Central memory CD8-positive, alpha-beta T cell (primary cell): ENCODE results near the gene PF4V1.

Experiments used
- ATAC-seq: fragments of 150-1000 bp; cut with Tn5 transposase; replicated peaks from 2 replicates; pipeline ENCODE4 v1.10.0; 2022; ENCODE audit warnings: mild to moderate bottlenecking, moderate FRiP score, moderate number of reproducible peaks; ENCODE audit not compliant: poor library complexity, severe bottlenecking; ENCODE audit errors: extremely low read depth
- DNase-seq, 2 donors: peaks; one replicate each; pipeline ENCODE4 v3.0.0; 2021; ENCODE audit warnings: low spot score in 2 of 2
- H3K27ac Mint-ChIP-seq: one replicate; pipeline ENCODE4 v1.8.0; 2022; ENCODE audit warnings: low read depth, mild to moderate bottlenecking, moderate library complexity, mixed read lengths
- H3K27me3 Mint-ChIP-seq: one replicate; pipeline ENCODE4 v1.8.0; 2022; ENCODE audit warnings: mixed read lengths
- H3K36me3 Mint-ChIP-seq: one replicate; pipeline ENCODE4 v1.8.0; 2022; ENCODE audit warnings: mild to moderate bottlenecking, moderate library complexity, mixed read lengths; ENCODE audit not compliant: insufficient read depth
- H3K4me1 Mint-ChIP-seq: one replicate; pipeline ENCODE4 v1.8.0; 2022; ENCODE audit warnings: mixed read lengths
- H3K4me3 Mint-ChIP-seq: one replicate; pipeline ENCODE4 v1.8.0; 2022; ENCODE audit warnings: mild to moderate bottlenecking, moderate library complexity, mixed read lengths
- H3K9me3 Mint-ChIP-seq: one replicate; pipeline ENCODE4 v1.8.0; 2022; ENCODE audit warnings: mixed read lengths

Gene PF4V1

DNA sequence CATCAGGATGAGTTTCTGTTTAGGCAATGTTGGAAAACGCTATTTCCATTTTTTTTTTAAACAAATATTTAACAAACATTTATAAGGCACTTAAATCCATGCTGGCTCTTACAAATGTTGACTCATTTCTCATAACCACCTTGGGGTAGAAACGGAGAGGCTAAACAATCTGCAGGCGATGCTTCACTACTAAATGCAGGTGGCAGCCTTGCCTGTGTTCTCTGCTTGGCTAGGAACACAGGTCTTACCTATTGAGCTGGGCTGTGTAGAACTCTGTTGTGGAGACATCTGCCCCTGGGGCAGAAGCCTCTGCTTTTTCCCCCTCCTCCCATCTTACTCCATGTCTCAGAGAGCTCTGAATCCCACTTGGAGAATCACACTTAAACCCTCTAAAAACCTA lies 14.7 kb downstream of the PF4V1 start:
- Mint-ChIP-seq H3K4me3 (no peak overlapping the region), H3K27ac (no peak overlapping the region), H3K9me3 (peaks cover 3% of the 10 kb centered on the region), H3K36me3 (no peaks in the 10 kb centered on the region), H3K4me1 (no peaks in the 10 kb centered on the region), H3K27me3 (peaks cover 9% of the 10 kb centered on the region)
- DNase-seq (no peak), ATAC-seq (no peak)

DNA sequence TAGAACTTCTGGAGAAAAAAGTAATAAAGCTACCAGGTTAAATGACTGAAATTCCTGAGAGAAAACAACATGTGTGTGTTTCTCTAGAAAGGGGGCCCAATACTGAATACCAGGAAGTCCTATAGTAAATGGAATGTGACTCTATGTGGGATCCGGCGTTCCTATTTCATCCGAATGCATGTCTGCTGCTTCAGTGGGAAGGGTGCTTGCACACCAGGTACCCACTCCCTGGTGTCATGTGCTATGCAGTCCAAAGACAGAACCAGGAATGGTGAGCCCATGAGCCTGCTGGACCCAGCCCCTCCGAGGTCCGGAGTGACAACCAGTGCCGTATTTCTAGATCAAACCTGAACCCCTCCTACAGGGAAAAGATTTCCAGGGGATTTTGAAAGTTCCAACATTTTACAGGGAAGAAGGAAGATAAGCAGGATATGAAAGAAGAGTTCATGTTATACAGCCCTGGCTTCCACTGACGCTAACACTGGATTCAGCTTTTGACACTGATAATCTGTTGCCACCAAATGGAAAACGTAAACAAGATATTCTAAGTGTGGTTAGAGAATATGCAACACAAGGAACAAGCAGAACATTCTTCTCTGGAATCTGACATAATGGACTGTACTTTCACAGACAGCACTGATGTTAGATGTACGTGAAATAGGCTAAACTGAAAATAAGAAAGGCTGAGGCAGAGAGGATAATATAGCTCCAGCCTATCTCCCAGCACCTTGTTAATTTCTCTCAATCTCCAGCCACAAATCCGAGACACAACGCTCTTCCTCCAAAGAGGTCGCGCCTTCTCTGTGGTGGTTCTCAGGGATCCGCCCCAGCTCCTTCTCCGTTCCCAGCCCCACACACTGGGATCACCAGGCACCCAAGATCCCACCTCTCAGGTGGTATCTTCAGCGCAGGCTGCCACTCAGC lies 15.4 kb downstream of the PF4V1 start:
- H3K27ac Mint-ChIP-seq = no peak overlapping the region

GRCh38 chr4:73869130-73870055 lies 16.3 kb downstream of the PF4V1 start, which contains the start of gene CXCL1:
CXCL1 (plus strand) TSS chr4:73869393; CDS start chr4:73869471, 78 bp downstream.
- Mint-ChIP-seq H3K36me3 (no peaks in the 10 kb centered on the region), H3K4me3 (no peak within 1 kb of the TSS), H3K4me1 (no peaks in the 10 kb centered on the region), H3K9me3 (peaks cover 9% of the 10 kb centered on the region), H3K27me3 (peaks cover 9% of the 10 kb centered on the region), H3K27ac (no peak within 1 kb of the TSS)
- ATAC-seq (no peak), DNase-seq (no peak)

More for the DNA sequence above, 15.4 kb downstream of the PF4V1 start:
- Mint-ChIP-seq H3K9me3 (peaks cover 5% of the 10 kb centered on the region), H3K27me3 (peaks cover 9% of the 10 kb centered on the region), H3K4me3 (no peak overlapping the region), H3K4me1 (no peaks in the 10 kb centered on the region), H3K36me3 (no peaks in the 10 kb centered on the region)
- ATAC-seq = no peak
- no peak for DNase-seq

- peaks cover 9% of the 10 kb centered on the region for H3K27me3 Mint-ChIP-seq
- no peaks in the 10 kb centered on the region for H3K4me1 Mint-ChIP-seq
- no peak for ATAC-seq
- no peak overlapping the region for H3K4me3 Mint-ChIP-seq
- H3K9me3 Mint-ChIP-seq = peaks cover 14% of the 10 kb centered on the region
- H3K36me3 Mint-ChIP-seq = no peaks in the 10 kb centered on the region
- H3K27ac Mint-ChIP-seq = no peak overlapping the region
- DNase-seq = no peak
These were observed 17.2 kb downstream of the PF4V1 start for GRCh38 chr4:73870260-73870659.

- DNase-seq = no peak
- Mint-ChIP-seq H3K27ac (no peak overlapping the region), H3K36me3 (no peaks in the 10 kb centered on the region), H3K27me3 (peaks cover 9% of the 10 kb centered on the region), H3K9me3 (peaks cover 14% of the 10 kb centered on the region), H3K4me1 (no peaks in the 10 kb centered on the region), H3K4me3 (no peak overlapping the region)
- ATAC-seq = no peak
These were observed 17.7 kb downstream of the PF4V1 start for GRCh38 chr4:73870768-73871167.

- Mint-ChIP-seq H3K4me1 (no peaks in the 10 kb centered on the region), H3K27ac (no peak overlapping the region), H3K4me3 (no peak overlapping the region), H3K27me3 (peaks cover 9% of the 10 kb centered on the region), H3K9me3 (peaks cover 14% of the 10 kb centered on the region), H3K36me3 (no peaks in the 10 kb centered on the region)
- DNase-seq = no peak
- ATAC-seq = no peak
These were observed 18.6 kb downstream of the PF4V1 start for GRCh38 chr4:73871511-73872310.

DNA sequence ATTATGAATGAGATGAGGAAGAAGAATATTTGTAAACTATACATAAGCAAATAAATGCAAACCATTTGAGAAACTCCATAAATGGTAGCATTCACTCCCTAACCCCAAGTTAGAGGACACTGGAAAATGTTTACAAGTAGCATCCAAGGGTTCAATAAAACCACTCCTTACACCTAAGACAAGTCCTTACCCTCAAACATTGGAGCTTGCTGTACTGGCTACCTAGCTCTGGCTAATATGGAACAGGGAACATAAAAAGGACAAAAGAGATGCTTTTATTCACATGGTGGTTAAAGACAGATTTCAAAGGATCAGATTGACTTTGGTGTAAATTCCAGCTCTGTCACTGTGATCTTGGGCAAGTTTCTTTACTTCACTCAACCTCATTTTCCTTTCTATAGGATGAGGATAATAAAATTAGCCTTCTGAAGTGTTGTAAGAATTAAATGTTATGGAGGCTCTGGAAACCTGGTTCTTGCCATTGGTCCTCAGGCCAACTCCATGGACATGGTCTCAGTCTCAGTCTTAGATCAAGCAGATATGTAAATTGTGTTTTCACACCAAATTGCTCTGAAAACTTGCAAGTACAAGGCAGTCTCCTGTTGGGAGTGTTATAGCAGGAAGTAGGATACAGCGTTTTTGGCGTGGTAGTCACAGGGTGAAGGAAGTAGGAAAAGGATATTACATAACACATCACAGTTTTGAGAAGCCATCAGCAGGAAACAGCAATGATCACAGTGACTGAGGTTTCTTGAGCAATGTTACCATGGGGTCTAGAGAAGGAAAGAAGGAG lies 19.4 kb downstream of the PF4V1 start:
- peaks cover 9% of the 10 kb centered on the region for H3K27me3 Mint-ChIP-seq
- ATAC-seq (no peak), DNase-seq (no peak)
- H3K9me3 Mint-ChIP-seq = peaks cover 14% of the 10 kb centered on the region
- no peak overlapping the region for H3K4me3 Mint-ChIP-seq
- H3K27ac Mint-ChIP-seq = no peak overlapping the region
- no peaks in the 10 kb centered on the region for H3K36me3 Mint-ChIP-seq
- no peaks in the 10 kb centered on the region for H3K4me1 Mint-ChIP-seq

DNA sequence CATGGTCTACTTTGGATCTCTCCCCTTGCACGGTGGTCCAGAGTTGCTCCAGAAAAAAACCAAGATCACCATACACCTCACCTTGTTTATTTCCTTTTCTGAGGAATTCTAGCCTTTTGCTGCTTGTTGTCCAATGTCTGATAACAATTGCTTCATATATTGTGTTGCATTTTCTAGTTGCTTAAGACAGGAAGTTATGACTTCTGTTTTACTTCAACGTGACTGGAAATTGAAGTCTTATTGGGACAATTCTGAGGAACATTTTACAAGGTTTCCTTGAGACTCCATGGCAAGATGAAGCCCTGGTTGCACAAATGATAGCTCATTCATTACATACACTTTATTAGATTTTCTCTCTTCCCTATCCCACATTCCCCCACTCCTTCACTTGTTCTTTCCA lies 21.3 kb downstream of the PF4V1 start:
- Mint-ChIP-seq H3K36me3 (no peaks in the 10 kb centered on the region), H3K9me3 (peaks cover 14% of the 10 kb centered on the region), H3K4me1 (no peaks in the 10 kb centered on the region), H3K27me3 (no peaks in the 10 kb centered on the region), H3K27ac (no peak overlapping the region), H3K4me3 (no peak overlapping the region)
- DNase-seq = no peak
- ATAC-seq = no peak

GRCh38 chr4:73875401-73875800 lies 22.3 kb downstream of the PF4V1 start:
- Mint-ChIP-seq H3K27ac (no peak overlapping the region), H3K27me3 (no peaks in the 10 kb centered on the region), H3K4me3 (no peak overlapping the region), H3K36me3 (no peaks in the 10 kb centered on the region), H3K9me3 (peaks cover 18% of the 10 kb centered on the region), H3K4me1 (no peaks in the 10 kb centered on the region)
- DNase-seq = no peak
- no peak for ATAC-seq

- Mint-ChIP-seq H3K4me3 (no peak overlapping the region), H3K4me1 (no peaks in the 10 kb centered on the region), H3K9me3 (peaks cover 22% of the 10 kb centered on the region), H3K36me3 (no peaks in the 10 kb centered on the region), H3K27ac (no peak overlapping the region), H3K27me3 (no peaks in the 10 kb centered on the region)
- no peak for DNase-seq
- ATAC-seq = no peak
These were observed 30.2 kb downstream of the PF4V1 start for GRCh38 chr4:73883306-73883705.

- H3K27ac Mint-ChIP-seq = no peak overlapping the region
- DNase-seq (no peak), ATAC-seq (no peak)
- peaks cover 15% of the 10 kb centered on the region for H3K9me3 Mint-ChIP-seq
- no peak overlapping the region for H3K4me3 Mint-ChIP-seq
- no peaks in the 10 kb centered on the region for H3K4me1 Mint-ChIP-seq
- no peaks in the 10 kb centered on the region for H3K36me3 Mint-ChIP-seq
- H3K27me3 Mint-ChIP-seq = no peaks in the 10 kb centered on the region
These were observed 32.6 kb downstream of the PF4V1 start for GRCh38 chr4:73885574-73886267.
